ENCODE data around the gene IL1R1. TPM values are rescaled to one million over a fixed set of nuclear protein-coding genes. Genes with fewer than 3 reads are reported as not detected.
A peak's percentile ranks its signal among the peaks of the same experiment; 100 is the strongest.

The IL1R1 gene
- total and polyA plus RNA-seq, 10 of the 15 experiments (the other 5 are each of a cell fraction or from before 2014, with no cell fraction given) = 0.17 to 13.2 (median 0.53) TPM

- Histone ChIP-seq H3K27ac (ENCODE audit: control insufficient read depth, insufficient read depth) (no peak overlapping the region), H3K4me2 (ENCODE audit: control insufficient read depth, insufficient read depth) (no peak overlapping the region), H3K79me2 (ENCODE audit: control insufficient read depth, insufficient read depth, low read length) (no peaks in the 10 kb centered on the region), H4K20me1 (ENCODE audit: control insufficient read depth, insufficient read depth) (no peaks in the 10 kb centered on the region), H3K4me1 (ENCODE audit: control insufficient read depth, insufficient read depth, low read length) (no peaks in the 10 kb centered on the region), H2AFZ (ENCODE audit: control insufficient read depth, low read depth, low read length) (no peak overlapping the region), H3K36me3 (ENCODE audit: control insufficient read depth in 2 of 2, insufficient read depth in 2 of 2, low read length in 1 of 2) (no peaks in the 10 kb centered on the region; a peak in 1 of 4 replicates), H3K9ac (ENCODE audit: control insufficient read depth, insufficient read depth, low read length) (no peak overlapping the region), H3K4me3 (no peak overlapping the region), H3K9me3 (replicated peaks; ENCODE audit: control insufficient read depth, insufficient read depth, low read length) (peaks cover 12% of the 10 kb centered on the region; the same call in 2 of the 3 replicates), H3K27me3 (replicated peaks in 1 of 2; ENCODE audit: control insufficient read depth in 2 of 2, insufficient read depth in 2 of 2, low read length in 1 of 2) (no peaks in the 10 kb centered on the region)
- 52% methylated on average over 4 of the region's 4 CpGs for WGBS (ENCODE audit: insufficient coverage, insufficient replicate concordance, low lambda C conversion rate, missing lambda C conversion rate)
- CTCF ChIA-PET = interaction anchor here (0.7 to 3.3 kb wide), 3 partner anchors 12 to 15 kb away, joined by 3 to 10 read pairs (median 3); no protein-coding TSS in a partner anchor
- in situ Hi-C loops (cut with MboI) (no loop called here), intact Hi-C loops (cut with micrococcal nuclease; ENCODE audit: unreplicated experiment) (no loop called here)
- DNase-seq (ENCODE audit: low read depth, low spot score) = no peak
- no peak for FAIRE-seq
- POLR2A ChIA-PET = interaction anchor here (0.8 kb wide), 1 partner anchor 32 kb away, joined by 3 read pairs; no protein-coding TSS in a partner anchor
- RAD21 ChIA-PET (ENCODE audit: unreplicated experiment) = interaction anchor here (2.0 kb wide), 1 partner anchor 30 kb away, joined by 6 read pairs; no protein-coding TSS in a partner anchor
- ATAC-seq = peak; percentile 44
- BruUV-seq (replicated peaks) = no TSS peak
- SMC1A ChIA-PET (ENCODE audit: uncharacterized antibody, unreplicated experiment) = interaction anchor here (0.8 to 2.0 kb wide), 10 partner anchors 9 to 118 kb away, joined by 3 to 6 read pairs (median 3); no protein-coding TSS in a partner anchor
- TF ChIP-seq PKNOX1 (IDR thresholded peaks at IDR 0.05) (peak; percentile 91), EGR1 (IDR thresholded peaks at IDR 0.05; ENCODE audit: borderline replicate concordance in 1 of 2, low read depth in 2 of 2, low read length in 2 of 2) (no peak), RB1 (IDR thresholded peaks at IDR 0.05; ENCODE audit: borderline replicate concordance) (no peak), STAT3 (IDR thresholded peaks at IDR 0.05; ENCODE audit: low read depth, low read length) (no peak), CHD2 (IDR thresholded peaks at IDR 0.05; ENCODE audit: borderline replicate concordance, low read depth, low read length) (no peak), MYC (IDR thresholded peaks at IDR 0.05; ENCODE audit: insufficient read depth, insufficient read length, insufficient replicate concordance, low read length, severe bottlenecking) (no peak), EZH2 (IDR thresholded peaks at IDR 0.05; ENCODE audit: borderline replicate concordance, control insufficient read depth, low read depth, low read length) (no peak), IRF3 (IDR thresholded peaks at IDR 0.05) (no peak), GABPA (IDR thresholded peaks at IDR 0.05; ENCODE audit: low read depth) (no peak), RBBP5 (conservative IDR thresholded peaks at IDR 0.05) (no peak), PBX3 (IDR thresholded peaks at IDR 0.05; ENCODE audit: insufficient replicate concordance, low read depth, low read length) (peak; percentile 45), E4F1 (IDR thresholded peaks at IDR 0.05; ENCODE audit: borderline replicate concordance, partially characterized antibody) (no peak), TARDBP (IDR thresholded peaks at IDR 0.05; ENCODE audit: borderline replicate concordance) (no peak), MAX (IDR thresholded peaks at IDR 0.05; ENCODE audit: low read depth, low read length) (no peak), PML (IDR thresholded peaks at IDR 0.05; ENCODE audit: low read length) (no peak), IRF4 (IDR thresholded peaks at IDR 0.05; ENCODE audit: low read depth, low read length) (no peak), KLF5 (IDR thresholded peaks at IDR 0.05; ENCODE audit: partially characterized antibody) (no peak), IKZF1 (conservative IDR thresholded peaks at IDR 0.05) (no peak), HCFC1 (IDR thresholded peaks at IDR 0.05; ENCODE audit: low read length) (no peak)
These were observed 4.2 kb upstream of the IL1R1 start for GRCh38 chr2:102138331-102138730.
